Left hindlimb (tissue), 1 donor: ENCODE results near the gene SLC10A7.

Experiments used
- DNase-seq: peaks from one replicate; pipeline ENCODE4 v3.0.0-alpha.2; 2018

SLC10A7 gene

DNA sequence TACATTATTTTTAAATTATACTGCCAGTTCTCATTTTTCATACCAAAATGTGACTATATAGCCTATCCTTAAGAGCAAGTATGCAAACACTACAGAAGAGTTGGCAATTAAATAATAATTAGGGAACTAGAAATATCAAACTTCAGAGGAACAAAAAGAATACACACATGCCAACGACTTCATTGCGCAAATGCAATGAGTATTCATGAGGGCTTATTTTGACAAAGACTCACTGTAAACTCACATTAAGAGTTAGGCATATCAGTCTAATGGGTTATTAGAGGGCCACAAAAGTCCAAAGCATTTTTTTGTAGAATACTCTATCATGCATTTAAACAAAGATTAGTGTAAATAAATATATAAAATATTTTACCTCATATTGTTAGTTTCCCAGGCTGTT is 31.6 kb downstream of the SLC10A7 start:
- DNase-seq = no peak

DNA sequence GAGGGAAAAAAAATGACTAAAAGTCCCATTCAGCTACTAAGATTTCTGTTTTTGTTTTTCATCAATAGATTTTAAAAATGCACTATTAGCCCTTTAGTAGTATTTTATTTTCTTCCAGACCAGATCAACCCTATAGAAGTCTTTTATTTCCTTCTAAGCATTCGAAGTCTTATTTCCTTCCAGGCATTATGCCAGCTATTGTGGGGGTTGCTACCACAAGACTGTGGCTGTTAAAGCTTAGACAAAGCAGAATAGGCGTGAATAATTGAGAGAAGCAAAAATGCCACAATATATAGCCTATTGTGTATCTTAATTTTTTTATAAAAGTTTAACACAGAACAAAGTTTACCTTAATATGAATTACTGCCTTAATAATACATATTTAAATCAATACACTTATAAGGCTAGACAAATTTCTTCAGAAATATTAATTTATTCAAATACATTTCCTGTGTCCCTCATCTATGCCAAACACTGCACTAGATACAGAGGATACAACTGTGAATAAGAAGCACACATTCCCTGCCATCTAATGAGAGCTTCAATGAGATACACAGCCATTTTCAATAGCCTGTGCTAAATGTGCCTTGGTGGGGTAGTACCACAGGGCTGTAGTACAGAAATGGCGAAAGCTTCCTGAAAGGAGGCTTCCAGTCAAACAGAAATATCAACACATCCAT is 33.1 kb downstream of the SLC10A7 start:
- no peak for DNase-seq

DNA sequence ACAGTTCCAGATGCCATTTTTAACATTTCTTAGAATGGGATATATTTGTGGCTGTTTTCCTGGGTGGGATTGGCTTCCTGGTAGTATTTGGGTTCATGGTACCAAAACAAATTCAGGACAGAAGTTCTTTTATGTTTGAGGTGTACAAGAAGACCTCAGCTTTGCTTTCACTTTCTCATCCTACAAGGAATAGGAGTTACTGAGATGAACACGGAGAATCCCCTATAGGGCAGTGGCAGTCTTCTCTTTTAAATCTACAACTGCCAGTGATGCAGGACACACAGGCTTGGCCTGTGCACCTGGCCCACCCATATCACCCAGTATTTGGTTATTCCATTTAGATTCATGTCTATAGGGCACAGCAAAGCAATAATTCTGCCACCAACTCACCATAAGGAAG is 35.2 kb downstream of the SLC10A7 start:
- no peak for DNase-seq

DNA sequence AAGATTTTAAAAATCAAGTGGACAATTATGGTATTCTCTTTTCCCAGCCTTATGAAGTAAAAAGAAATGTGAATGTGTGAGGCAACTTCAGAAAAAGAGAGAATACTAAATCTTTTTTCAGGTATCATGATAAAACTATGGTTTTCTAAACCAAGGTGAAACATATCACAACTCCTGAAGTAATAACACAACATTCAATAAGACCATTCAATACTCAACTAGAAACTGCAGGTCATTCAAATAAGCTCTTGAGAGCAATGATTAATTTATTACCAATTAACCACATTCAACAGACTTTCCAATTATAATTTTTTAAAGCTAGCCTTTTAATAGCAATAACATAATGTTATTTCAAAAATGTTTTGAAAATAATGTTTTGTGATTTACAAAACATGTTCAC is 35.8 kb downstream of the SLC10A7 start:
- DNase-seq = no peak

DNA sequence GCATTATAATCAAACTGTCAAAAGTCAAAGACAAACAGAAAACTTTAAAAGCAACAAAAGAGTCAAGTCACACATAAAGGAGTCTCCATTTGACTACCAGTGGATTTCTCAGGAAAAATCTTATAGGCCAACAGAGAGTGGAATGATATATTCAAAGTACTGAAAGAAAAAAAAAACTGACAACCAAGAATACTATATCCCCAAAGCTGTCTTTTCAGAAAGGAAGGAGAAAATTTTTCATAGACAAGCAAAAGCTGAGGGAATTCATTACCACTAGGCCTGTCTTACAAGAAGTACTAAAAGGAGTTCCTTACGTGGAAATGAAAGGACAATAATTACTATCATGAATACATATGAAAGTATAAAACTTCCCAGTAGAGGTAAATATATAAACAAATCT is 39.0 kb downstream of the SLC10A7 start:
- no peak for DNase-seq

DNA sequence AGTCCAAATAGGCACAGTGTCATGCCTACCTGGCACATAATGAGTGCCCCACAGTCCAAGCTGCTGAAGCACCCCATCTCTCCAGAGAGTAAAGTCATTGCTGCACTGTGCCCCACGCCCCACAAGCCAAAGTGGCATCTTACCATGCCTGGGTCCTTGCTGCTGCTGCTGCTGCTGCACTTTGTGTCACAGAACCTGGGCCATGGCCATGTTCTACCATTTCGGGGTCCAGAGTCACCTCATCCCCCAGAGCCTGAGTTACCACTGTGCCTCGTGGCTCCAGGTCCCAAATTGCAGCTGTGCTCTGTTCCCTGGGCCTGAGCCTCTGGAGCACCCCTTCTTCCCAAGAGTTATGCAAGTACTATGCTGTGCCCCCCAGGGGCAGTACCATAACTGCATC is 40.5 kb downstream of the SLC10A7 start:
- no peak for DNase-seq

DNA sequence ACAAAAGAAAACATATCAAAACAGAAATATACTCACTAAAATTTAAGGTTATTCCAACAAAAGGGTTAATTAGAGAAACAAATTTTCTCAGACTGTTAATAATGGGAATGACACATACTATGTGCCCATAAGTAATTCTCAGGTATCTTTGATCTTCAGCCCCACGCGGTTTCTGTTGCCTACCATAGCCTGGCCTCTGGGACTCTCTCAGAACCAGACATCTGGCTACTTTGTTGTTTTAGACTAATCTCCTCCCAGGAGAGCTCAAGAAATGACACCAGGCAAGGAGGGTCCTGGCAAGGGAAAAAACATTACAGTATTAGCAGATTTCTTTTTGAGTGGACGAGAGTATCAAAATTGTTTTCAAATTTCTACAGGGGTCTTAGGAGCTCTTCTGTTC is 43.7 kb downstream of the SLC10A7 start:
- no peak for DNase-seq

DNA sequence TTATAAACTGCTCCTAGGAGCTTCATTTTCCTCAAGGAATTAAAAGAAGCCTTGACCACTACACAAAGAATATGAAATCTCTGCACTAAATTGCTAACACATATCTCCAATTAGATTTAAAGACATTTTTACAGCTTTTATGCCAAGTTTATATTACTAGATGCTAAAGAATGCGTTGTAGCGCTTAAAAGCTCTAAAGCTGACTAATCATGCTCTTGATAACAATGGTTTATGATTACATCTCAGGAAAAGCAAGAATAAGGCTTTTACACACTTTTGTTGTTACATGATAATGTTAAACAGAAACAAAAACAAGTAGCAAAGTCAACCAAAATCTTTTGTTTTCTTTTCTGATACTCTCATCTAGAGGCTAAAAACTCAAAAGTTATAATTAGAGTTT is 44.7 kb downstream of the SLC10A7 start:
- DNase-seq = no peak

DNA sequence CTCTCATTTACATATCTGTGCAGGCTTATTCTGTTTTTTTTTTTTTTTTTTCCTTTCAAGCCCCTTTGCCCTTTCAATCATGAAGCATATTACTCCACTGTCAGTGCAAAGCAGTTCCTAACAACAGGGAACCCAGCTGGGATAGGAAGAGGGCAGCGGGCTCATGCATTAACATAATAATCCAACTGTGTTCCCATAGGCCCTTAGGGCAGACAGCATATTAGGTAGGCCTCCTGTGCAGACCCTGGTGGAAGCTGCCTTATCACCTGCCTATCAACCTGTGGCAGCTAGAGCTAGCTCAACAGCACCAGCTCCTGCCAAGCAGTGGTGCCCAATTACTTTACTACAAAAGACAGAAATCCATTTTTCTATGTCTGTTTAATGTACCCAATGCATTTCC is 49.3 kb downstream of the SLC10A7 start:
- DNase-seq = no peak

DNA sequence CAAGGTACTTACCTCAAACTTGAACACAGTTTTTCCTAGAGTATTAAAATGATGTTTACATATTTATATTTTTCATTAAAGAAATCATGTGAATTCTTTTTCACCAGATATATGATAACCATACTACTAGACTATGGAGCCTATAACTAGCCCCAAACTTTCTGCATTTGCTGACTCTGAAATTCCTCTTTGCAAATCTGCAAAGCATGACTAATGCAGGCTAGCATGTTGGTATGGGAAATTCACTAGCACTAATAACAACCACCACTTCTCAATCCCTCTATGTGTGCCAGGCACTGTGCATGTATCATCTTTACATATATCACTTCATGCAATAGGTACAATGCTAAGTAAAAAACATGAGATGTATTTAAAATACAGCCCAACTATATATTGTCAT is 51.1 kb downstream of the SLC10A7 start:
- no peak for DNase-seq

DNA sequence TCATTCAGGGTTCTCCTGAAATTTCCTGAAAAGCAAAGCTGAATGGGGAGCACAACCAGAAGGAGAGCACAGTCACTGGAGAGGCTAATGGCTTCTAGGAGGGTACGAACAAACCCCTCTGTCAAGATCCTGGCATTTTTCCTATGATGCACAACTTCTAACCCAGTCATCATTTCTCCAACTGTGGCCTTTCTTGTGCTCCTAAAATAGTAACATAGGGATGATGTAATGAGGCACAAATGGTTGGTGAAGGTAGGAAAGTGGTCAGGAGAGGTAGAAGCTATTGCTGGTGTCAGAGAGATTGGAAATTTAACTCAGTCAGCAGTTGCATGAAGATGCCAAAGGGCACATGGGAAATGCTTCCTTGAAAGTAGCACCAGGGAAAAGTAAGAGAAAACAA is 52.7 kb downstream of the SLC10A7 start:
- no peak for DNase-seq

DNA sequence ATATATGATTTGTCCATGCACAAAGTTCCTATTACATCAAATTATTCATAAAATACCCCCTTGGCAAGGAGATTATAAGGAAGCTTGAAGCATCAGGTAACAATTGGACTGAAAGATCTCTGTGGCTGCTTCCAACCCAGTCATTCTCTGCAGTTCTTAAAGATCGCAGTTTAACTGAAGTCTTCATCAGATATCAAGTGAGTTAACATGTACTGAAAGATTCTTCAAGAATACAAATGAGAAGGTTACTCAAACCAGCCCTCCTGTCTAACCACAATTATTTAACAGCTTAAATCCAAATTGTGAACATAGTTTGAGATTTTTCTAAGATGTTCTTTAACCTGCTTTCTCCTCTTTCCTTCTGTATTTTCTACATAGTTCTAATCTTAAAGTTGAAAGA is 56.1 kb downstream of the SLC10A7 start:
- no peak for DNase-seq

DNA sequence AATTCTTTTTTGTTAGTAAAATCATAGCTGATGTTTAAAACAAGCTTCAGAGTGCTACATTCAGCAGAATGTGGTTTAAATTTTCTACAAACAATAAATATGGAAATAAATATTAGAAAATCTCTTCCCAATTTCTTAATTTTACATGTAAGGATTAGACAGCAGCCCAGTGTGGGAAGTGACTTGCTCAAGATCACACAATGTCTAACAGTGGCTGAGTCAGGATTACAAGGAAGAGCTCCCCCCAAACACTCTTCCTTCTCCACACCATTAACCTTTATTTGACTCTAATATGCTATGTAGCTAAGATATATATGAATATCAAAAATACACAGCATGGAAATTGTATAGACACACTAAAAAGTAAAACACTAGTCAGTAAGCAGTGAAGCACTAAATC is 59.5 kb downstream of the SLC10A7 start:
- no peak for DNase-seq

DNA sequence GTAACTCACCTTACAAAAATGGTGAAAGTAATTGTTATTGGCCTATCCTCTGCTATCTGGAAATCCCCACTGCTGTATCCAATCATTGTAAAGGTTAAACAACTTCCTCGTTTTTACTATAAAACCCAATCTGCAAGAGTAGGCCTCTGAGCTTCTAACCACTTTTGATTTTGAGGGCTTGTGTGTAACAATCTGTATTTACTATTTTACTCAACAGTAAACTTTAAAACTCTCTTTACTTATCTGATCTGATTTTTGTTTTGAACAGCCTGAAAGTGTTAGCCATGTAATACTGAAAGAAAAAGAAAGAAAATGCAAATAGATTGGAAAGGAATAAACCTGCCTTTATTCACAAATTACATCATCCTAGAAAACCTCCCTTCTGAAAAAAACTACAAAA is 63.1 kb downstream of the SLC10A7 start:
- DNase-seq = no peak

DNA sequence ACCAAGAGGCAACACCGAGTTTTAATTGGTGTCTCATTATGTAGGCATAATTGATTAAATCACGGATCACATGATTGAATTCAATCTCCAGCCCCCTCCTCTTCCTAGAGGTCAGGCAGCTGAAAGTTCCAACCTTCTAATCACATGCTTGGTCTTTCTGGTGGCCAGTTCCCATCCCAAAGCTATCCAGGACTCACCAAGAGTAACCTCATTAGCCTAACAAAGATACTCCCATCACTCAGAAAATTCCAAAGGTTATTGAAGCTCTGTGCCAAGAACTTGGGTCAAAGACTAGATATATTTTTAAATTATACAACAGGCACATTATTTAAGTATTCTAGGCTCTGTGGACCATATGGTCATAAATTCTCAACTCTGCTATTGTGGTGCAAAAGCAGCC is 65.1 kb downstream of the SLC10A7 start:
- no peak for DNase-seq

DNA sequence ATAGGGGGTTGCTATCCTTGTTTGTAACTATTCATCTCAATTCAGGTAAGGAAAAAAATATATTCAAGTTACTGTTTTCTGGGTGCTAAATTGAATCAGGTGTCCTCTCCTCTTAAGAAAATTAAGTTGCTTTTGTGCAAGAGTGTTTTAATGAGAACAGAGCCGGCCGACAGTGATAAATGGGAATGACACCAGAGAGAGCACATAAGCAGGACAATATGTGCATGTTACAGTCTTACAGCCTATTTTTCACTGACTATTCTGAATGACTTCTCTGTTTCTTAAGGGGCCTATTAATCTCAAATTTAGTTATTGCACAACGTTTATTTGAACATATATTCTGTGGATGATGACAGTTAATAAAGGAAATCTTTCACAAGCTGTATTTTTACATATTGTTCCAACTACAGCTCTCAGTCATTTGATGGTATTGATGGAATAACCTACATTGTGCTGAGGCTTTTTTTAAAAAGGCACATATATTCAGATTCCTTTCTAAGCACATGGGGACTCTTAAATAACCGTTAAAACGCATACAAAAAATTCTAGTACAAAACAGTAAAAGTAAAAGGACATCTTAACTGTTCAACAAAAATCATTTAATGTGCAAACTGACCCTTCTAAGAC is 68.4 kb downstream of the SLC10A7 start:
- DNase-seq = no peak

DNA sequence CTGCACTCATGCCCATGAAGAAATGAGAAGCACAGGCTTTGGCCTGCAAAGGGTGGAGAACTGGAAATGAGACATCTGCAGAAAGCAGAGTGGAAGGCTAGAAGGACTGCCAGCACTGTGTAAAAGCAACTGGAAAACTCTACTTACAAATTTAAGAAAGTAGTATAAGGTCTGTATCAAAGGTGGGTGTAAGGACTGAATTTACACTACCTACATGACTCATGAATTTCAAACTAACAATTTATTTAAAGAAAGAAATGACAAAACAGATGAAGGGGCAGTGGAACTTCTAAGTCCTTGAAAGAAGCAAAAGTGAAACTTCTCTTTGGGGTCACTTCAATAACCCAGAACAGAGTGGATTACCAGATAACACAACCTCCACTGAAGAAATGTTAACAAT is 71.2 kb downstream of the SLC10A7 start:
- no peak for DNase-seq

DNA sequence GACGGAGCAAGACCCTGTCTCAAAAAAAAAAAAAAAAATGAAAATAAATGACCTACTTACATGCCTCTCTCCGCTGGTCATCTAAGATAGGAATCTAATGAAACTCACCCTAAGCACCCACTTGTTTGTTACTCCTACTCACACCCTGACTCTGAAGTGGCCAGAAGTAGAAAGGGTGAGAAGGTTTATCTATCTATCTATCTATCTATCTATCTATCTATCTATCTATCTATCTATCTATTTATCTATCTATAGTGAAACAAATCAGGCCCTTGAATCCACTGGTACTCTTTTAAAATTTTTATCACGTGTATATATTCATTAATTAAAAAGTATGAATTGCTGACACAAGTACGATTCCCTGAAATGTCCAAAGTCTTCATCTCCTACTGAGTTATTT is 75.2 kb downstream of the SLC10A7 start:
- DNase-seq = no peak

DNA sequence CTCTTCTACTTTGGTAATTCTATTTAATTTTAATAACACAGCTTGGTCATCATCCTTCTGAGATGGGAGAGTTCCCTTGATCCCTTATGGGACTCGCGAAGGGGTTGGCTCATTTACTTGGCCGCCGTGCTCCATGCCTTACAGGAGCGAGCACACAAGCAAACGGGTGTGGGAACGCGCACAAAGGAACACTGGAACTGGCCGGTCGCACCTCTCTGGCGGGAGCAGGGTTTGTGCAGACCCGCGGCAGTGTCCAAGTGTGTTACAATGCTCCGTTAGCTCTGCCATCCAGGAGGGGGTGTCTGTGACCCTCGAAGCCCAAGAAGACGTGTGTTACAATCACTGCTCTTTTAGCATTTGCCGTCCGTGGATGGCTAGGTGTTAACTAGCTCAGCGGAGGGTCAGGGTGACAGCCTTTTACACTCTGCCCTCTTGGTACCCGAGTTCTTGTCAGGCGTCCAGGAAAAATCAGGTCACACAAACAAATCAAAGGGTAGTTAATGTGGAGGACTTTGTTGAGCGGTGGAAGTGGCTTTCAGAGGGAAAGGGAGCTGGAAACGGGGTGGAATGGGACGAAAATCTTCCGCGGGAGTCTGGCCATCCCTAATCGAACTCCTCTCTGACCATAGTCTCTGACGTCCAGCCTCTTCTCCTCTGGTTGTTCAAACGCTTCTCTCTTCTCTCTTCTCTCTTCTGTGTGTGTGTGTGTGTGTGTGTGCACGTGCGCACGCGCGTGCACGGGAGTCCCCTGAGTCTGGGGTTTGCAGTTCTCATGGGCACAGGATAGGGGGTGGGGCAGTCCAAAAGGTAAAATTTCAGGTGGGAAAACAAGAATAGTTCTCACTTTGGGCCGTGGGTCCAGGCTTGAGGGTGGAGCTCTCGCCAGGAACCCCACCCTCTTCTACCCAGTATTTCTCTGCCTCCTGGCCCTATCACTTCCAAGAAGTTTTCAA is 76.3 kb downstream of the SLC10A7 start:
- no peak for DNase-seq

DNA sequence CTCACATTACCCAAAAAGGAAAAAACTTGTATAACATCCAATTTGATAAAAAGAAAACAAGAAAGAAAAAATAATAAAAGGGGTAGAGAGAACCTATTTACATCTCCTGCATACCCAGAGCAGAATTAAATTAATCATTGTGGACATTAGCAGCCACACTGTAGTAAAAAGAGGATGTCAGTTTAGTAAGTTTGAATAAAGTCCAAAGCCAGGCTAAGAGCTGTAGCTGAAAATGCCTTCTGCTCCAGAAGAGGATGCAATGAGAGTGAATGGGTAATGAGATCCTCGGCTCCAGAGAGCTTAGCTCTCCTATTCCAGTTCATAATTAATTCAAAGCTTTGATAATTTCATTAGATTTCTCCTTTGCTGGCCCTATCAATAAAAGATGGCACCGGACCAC is 78.2 kb downstream of the SLC10A7 start:
- DNase-seq = no peak

DNA sequence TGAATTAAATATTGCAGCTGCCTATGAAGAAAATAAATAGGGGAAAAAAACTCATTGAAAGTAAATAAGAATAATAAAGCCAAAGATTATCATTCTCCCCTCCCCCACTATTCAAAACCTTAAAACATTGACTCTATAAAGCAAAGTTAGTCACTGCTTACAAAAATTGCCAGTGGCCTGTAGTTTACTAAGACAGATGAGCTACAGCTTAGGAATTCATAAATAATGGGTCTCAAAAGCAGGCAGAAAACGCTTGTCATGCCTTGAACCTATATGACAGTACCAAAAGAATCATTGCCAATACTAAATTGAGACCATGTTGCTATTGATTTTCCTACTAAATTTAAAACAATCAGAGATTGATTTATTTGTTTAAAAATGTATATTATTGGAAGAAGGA is 78.9 kb downstream of the SLC10A7 start:
- DNase-seq = no peak

DNA sequence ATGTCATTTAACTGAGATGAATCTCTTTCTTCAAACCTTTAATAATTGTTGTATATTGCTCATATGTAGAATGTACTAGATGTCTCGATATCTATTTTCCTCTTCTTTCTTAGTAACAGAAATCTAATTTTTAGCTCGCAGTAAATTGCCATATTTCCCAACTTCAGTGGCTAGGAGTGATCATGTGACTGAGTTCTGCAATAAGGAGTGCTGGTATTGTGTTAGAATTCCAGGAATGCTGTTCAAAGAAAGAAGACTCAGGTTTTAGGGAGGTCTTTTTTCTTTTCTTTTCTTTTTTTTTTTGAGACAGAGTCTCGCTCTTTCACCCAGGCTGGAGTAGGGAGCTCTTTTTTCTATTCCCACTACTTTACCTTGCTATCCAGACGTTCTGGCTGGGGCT is 81.7 kb downstream of the SLC10A7 start:
- no peak for DNase-seq

DNA sequence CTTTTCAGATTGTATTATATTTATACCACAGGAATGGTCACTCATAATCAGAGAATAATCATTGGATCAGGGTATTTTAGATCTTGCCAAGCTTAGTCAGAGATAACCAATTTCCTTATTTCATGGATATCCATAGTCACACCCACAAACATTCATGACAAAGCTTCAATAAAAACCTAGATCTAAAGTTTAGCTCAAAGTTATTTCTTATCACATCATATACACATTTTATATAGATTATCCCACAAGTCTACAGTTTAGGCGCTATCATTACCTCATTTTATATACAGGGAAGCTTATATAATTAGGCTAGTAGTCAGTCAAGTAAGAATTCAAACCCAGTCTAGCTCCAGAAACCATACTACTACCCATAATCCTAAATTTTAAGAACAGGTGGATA is 82.3 kb downstream of the SLC10A7 start:
- DNase-seq = no peak

DNA sequence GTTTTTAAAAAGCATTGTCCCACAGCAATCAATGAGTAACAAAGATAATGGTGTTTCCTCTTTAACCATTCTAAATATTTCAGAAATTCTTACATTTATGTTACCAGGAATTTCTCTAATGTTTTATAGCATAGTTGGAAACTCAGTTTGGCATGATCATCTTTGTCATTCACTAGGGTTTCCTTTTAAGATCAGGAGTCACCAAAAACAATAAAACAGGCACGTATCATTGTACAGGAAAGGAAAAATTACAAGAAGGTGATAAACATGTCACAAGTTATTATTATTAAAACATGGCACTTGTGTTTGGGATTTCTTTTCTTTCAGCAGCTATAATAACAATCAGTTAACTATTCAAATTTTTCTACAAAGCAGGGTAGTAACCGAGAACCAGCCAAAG is 84.0 kb downstream of the SLC10A7 start:
- DNase-seq = no peak
